Measurements from ENCODE around the gene BCL7A.
A peak's percentile ranks its signal among the peaks of the same experiment; 100 is the strongest.

The BCL7A gene

GRCh38 chr12:122024132-122024785, 2.6 kb downstream of the BCL7A start:
- peaks cover 12% of the 10 kb centered on the region for H3K4me1 ChIP-seq (ENCODE audit: insufficient read depth, low read length)
- no peaks in the 10 kb centered on the region for H3K36me3 ChIP-seq (ENCODE audit: insufficient read depth, low read length)
- no peaks in the 10 kb centered on the region for H3K9me3 ChIP-seq (ENCODE audit: low read length)
- H2AFZ ChIP-seq (ENCODE audit: low read depth, low read length) = no peak overlapping the region
- H3K4me3 ChIP-seq (ENCODE audit: low read length) = peak overlapping the region; percentile 55
- H3K27me3 ChIP-seq (ENCODE audit: insufficient read depth, low read length) = no peaks in the 10 kb centered on the region

- H3K27me3 ChIP-seq (ENCODE audit: insufficient read depth, low read length) = no peaks in the 10 kb centered on the region
- H3K4me1 ChIP-seq (ENCODE audit: insufficient read depth, low read length) = peaks cover 9% of the 10 kb centered on the region
- no peak overlapping the region for H2AFZ ChIP-seq (ENCODE audit: low read depth, low read length)
- no peak overlapping the region for H3K4me3 ChIP-seq (ENCODE audit: low read length)
- H3K36me3 ChIP-seq (ENCODE audit: insufficient read depth, low read length) = peaks cover 8% of the 10 kb centered on the region
- H3K9me3 ChIP-seq (ENCODE audit: low read length) = no peaks in the 10 kb centered on the region
Measured at GRCh38 chr12:122026706-122027333, 5.1 kb downstream of the BCL7A start.

- Histone ChIP-seq H3K4me1 (ENCODE audit: insufficient read depth, low read length) (peaks cover 9% of the 10 kb centered on the region), H3K4me3 (ENCODE audit: low read length) (no peak overlapping the region), H2AFZ (ENCODE audit: low read depth, low read length) (no peak overlapping the region), H3K27me3 (ENCODE audit: insufficient read depth, low read length) (no peaks in the 10 kb centered on the region), H3K36me3 (ENCODE audit: insufficient read depth, low read length) (peaks cover 13% of the 10 kb centered on the region), H3K9me3 (ENCODE audit: low read length) (no peaks in the 10 kb centered on the region)
Measured at GRCh38 chr12:122028165-122028904, 6.7 kb downstream of the BCL7A start.

GRCh38 chr12:122028905-122029560, 7.3 kb downstream of the BCL7A start:
- H3K4me1 ChIP-seq (ENCODE audit: insufficient read depth, low read length) = peaks cover 5% of the 10 kb centered on the region
- peaks cover 18% of the 10 kb centered on the region for H3K36me3 ChIP-seq (ENCODE audit: insufficient read depth, low read length)
- H3K27me3 ChIP-seq (ENCODE audit: insufficient read depth, low read length) = no peaks in the 10 kb centered on the region
- no peak overlapping the region for H3K4me3 ChIP-seq (ENCODE audit: low read length)
- H3K9me3 ChIP-seq (ENCODE audit: low read length) = no peaks in the 10 kb centered on the region
- no peak overlapping the region for H2AFZ ChIP-seq (ENCODE audit: low read depth, low read length)

GRCh38 chr12:122029620-122030423, 8.1 kb downstream of the BCL7A start:
- Histone ChIP-seq H3K27me3 (ENCODE audit: insufficient read depth, low read length) (no peaks in the 10 kb centered on the region), H3K4me1 (ENCODE audit: insufficient read depth, low read length) (no peaks in the 10 kb centered on the region)

GRCh38 chr12:122030424-122031035, 8.8 kb downstream of the BCL7A start:
- H3K9me3 ChIP-seq (ENCODE audit: low read length) = no peaks in the 10 kb centered on the region
- H3K4me1 ChIP-seq (ENCODE audit: insufficient read depth, low read length) = no peaks in the 10 kb centered on the region
- no peak overlapping the region for H3K4me3 ChIP-seq (ENCODE audit: low read length)
- peaks cover 28% of the 10 kb centered on the region for H3K36me3 ChIP-seq (ENCODE audit: insufficient read depth, low read length)
- no peaks in the 10 kb centered on the region for H3K27me3 ChIP-seq (ENCODE audit: insufficient read depth, low read length)
- H2AFZ ChIP-seq (ENCODE audit: low read depth, low read length) = no peak overlapping the region

More at GRCh38 chr12:122029620-122030423, 8.1 kb downstream of the BCL7A start:
- Histone ChIP-seq H3K9me3 (ENCODE audit: low read length) (no peaks in the 10 kb centered on the region), H2AFZ (ENCODE audit: low read depth, low read length) (no peak overlapping the region), H3K4me3 (ENCODE audit: low read length) (no peak overlapping the region), H3K36me3 (ENCODE audit: insufficient read depth, low read length) (peaks cover 22% of the 10 kb centered on the region)

GRCh38 chr12:122031342-122032216, 9.9 kb downstream of the BCL7A start:
- Histone ChIP-seq H3K27me3 (ENCODE audit: insufficient read depth, low read length) (no peaks in the 10 kb centered on the region), H3K4me1 (ENCODE audit: insufficient read depth, low read length) (no peaks in the 10 kb centered on the region), H3K4me3 (ENCODE audit: low read length) (no peak overlapping the region), H3K36me3 (ENCODE audit: insufficient read depth, low read length) (peaks cover 37% of the 10 kb centered on the region), H3K9me3 (ENCODE audit: low read length) (no peaks in the 10 kb centered on the region), H2AFZ (ENCODE audit: low read depth, low read length) (no peak overlapping the region)

- no peaks in the 10 kb centered on the region for H3K27me3 ChIP-seq (ENCODE audit: insufficient read depth, low read length)
- H3K4me3 ChIP-seq (ENCODE audit: low read length) = no peak overlapping the region
- no peaks in the 10 kb centered on the region for H3K9me3 ChIP-seq (ENCODE audit: low read length)
- H3K36me3 ChIP-seq (ENCODE audit: insufficient read depth, low read length) = peaks cover 46% of the 10 kb centered on the region
- no peaks in the 10 kb centered on the region for H3K4me1 ChIP-seq (ENCODE audit: insufficient read depth, low read length)
- no peak overlapping the region for H2AFZ ChIP-seq (ENCODE audit: low read depth, low read length)
Measured at GRCh38 chr12:122032580-122032979, 10.9 kb downstream of the BCL7A start.

GRCh38 chr12:122035292-122035691, 13.6 kb downstream of the BCL7A start:
- H3K9me3 ChIP-seq (ENCODE audit: low read length) = no peaks in the 10 kb centered on the region
- no peaks in the 10 kb centered on the region for H3K27me3 ChIP-seq (ENCODE audit: insufficient read depth, low read length)
- no peak overlapping the region for H3K4me3 ChIP-seq (ENCODE audit: low read length)
- no peaks in the 10 kb centered on the region for H3K4me1 ChIP-seq (ENCODE audit: insufficient read depth, low read length)
- no peak overlapping the region for H2AFZ ChIP-seq (ENCODE audit: low read depth, low read length)
- peaks cover 54% of the 10 kb centered on the region for H3K36me3 ChIP-seq (ENCODE audit: insufficient read depth, low read length)

- H2AFZ ChIP-seq (ENCODE audit: low read depth, low read length) = no peak overlapping the region
- H3K4me1 ChIP-seq (ENCODE audit: insufficient read depth, low read length) = no peaks in the 10 kb centered on the region
- H3K9me3 ChIP-seq (ENCODE audit: low read length) = no peaks in the 10 kb centered on the region
Measured at GRCh38 chr12:122036153-122036552, 14.5 kb downstream of the BCL7A start.

GRCh38 chr12:122040579-122041386, 19.1 kb downstream of the BCL7A start:
- Histone ChIP-seq H3K36me3 (ENCODE audit: insufficient read depth, low read length) (peaks cover 69% of the 10 kb centered on the region), H2AFZ (ENCODE audit: low read depth, low read length) (no peak overlapping the region), H3K4me3 (ENCODE audit: low read length) (no peak overlapping the region), H3K27me3 (ENCODE audit: insufficient read depth, low read length) (no peaks in the 10 kb centered on the region), H3K4me1 (ENCODE audit: insufficient read depth, low read length) (no peaks in the 10 kb centered on the region), H3K9me3 (ENCODE audit: low read length) (no peaks in the 10 kb centered on the region)

More at GRCh38 chr12:122036153-122036552, 14.5 kb downstream of the BCL7A start:
- Histone ChIP-seq H3K36me3 (ENCODE audit: insufficient read depth, low read length) (peaks cover 57% of the 10 kb centered on the region), H3K27me3 (ENCODE audit: insufficient read depth, low read length) (no peaks in the 10 kb centered on the region), H3K4me3 (ENCODE audit: low read length) (no peak overlapping the region)

All from neuron (in vitro differentiated cells).